Nephron progenitor cell (in vitro differentiated cells): ENCODE measurements around the gene AOPEP.

Experiments
- DNase-seq: peaks from one replicate; pipeline ENCODE4 v3.0.0; 2021
- H3K27ac Mint-ChIP-seq: 2 replicates; pipeline ENCODE4 v1.8.0; 2021; ENCODE audit warnings: mild to moderate bottlenecking, moderate library complexity, mixed read lengths
- H3K27me3 Mint-ChIP-seq: 2 replicates; pipeline ENCODE4 v1.8.0; 2021; ENCODE audit warnings: mild to moderate bottlenecking, low read depth, mixed read lengths; ENCODE audit not compliant: poor library complexity
- H3K36me3 Mint-ChIP-seq: 2 replicates; pipeline ENCODE4 v1.8.0; 2021; ENCODE audit warnings: low read depth, mixed read lengths
- H3K4me1 Mint-ChIP-seq: 2 replicates; pipeline ENCODE4 v1.8.0; 2021; ENCODE audit warnings: mixed read lengths
- H3K4me3 Mint-ChIP-seq: 2 replicates; pipeline ENCODE4 v1.8.0; 2021; ENCODE audit warnings: mild to moderate bottlenecking, moderate library complexity, mixed read lengths
- H3K9me3 Mint-ChIP-seq: 2 replicates; pipeline ENCODE4 v1.8.0; 2021; ENCODE audit warnings: mild to moderate bottlenecking, moderate library complexity, mixed read lengths
- TF ChIP-seq, protein P1 (sequence below): fragments of 200-600 bp; sonication (generic); IDR thresholded peaks from 2 replicates; pipeline ENCODE4 v1.5.0; 2021; ENCODE audit warnings: antibody characterized with exemption

The AOPEP gene

DNA sequence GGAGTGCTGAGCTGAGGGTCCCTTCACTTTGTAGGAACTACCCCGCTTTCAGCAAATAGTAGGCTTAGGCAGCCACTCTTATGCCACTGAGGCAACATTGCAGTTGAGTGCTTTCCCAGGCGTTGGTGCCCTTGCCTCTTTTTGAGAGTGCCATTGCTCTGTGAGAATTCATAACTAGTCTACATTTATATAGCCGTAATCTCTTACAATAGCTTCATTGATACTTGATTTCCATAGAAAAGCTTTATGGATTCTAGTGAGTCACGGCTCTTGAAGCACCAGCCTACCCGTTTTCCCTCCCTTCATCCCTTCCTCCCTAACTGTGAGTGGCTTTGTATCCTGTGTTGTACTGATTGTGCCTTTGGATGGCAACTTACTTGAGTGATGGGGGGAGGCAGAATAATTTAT lies 283.9 kb downstream of the AOPEP start:
- TF ChIP-seq, protein P1, sequence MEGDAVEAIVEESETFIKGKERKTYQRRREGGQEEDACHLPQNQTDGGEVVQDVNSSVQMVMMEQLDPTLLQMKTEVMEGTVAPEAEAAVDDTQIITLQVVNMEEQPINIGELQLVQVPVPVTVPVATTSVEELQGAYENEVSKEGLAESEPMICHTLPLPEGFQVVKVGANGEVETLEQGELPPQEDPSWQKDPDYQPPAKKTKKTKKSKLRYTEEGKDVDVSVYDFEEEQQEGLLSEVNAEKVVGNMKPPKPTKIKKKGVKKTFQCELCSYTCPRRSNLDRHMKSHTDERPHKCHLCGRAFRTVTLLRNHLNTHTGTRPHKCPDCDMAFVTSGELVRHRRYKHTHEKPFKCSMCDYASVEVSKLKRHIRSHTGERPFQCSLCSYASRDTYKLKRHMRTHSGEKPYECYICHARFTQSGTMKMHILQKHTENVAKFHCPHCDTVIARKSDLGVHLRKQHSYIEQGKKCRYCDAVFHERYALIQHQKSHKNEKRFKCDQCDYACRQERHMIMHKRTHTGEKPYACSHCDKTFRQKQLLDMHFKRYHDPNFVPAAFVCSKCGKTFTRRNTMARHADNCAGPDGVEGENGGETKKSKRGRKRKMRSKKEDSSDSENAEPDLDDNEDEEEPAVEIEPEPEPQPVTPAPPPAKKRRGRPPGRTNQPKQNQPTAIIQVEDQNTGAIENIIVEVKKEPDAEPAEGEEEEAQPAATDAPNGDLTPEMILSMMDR = no peak
- Mint-ChIP-seq H3K4me1 (peaks cover 36% of the 10 kb centered on the region), H3K27me3 (peaks cover 1% of the 10 kb centered on the region), H3K27ac (no peak overlapping the region), H3K9me3 (no peaks in the 10 kb centered on the region), H3K4me3 (no peak overlapping the region), H3K36me3 (peaks cover 30% of the 10 kb centered on the region)
- DNase-seq = no peak

DNA sequence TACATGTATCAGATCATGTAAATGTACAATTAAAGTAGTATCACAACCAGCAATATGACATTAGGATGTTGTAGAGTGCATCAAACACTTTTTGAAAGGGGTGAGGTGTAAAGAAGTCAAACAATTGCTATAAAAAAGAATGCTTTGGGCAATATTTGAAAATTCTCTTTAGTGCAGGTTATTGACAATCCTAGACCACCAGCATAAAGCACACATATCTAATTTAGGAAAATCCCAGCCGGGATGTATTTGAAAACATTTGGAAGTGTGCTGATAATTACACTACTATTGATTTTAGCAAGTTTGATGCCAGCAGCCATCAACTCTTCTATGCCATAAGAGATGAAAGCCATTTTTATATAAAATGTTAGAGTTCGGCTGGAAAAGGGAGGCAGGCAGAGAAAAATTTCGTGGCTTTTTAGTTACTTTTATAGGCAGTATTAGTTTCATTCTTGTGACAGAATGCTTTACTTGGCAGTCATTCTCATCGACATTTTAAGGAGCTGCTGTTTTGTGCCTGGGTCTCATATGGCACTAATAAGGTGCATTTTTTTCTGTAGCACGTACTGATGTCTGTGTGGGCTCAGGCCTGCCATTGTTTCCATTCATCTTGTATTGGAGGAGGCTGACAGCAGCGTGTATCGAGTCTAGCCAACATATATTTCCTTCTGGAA lies 285.7 kb downstream of the AOPEP start:
- Mint-ChIP-seq H3K27ac (no peak overlapping the region), H3K36me3 (peaks cover 42% of the 10 kb centered on the region), H3K9me3 (no peaks in the 10 kb centered on the region), H3K27me3 (no peaks in the 10 kb centered on the region), H3K4me3 (no peak overlapping the region), H3K4me1 (peaks cover 19% of the 10 kb centered on the region)
- DNase-seq = no peak
- TF ChIP-seq, protein P1 = no peak

DNA sequence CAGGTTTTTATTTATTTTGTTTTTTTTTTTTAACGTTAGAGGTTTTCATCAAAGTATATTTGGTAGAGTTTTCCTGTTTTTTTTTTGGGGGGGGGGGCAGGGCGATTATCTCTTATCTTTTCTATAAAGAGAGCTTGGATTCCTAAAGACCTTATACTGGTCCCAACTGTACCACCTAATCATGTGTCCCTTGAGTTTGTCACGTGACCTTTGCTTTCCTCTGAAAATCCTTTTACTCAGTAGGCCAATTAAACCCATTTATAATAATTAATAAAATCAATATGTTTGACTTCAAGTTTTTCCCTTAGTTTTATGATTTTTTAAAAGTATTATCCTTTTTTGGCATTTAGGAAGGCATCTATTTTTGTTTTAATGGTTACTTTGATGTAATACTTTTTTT lies 286.4 kb downstream of the AOPEP start:
- no peak overlapping the region for H3K27ac Mint-ChIP-seq
- peaks cover 49% of the 10 kb centered on the region for H3K36me3 Mint-ChIP-seq
- TF ChIP-seq, protein P1 = no peak
- no peaks in the 10 kb centered on the region for H3K27me3 Mint-ChIP-seq
- H3K4me3 Mint-ChIP-seq = no peak overlapping the region
- peaks cover 12% of the 10 kb centered on the region for H3K4me1 Mint-ChIP-seq
- DNase-seq = no peak
- no peaks in the 10 kb centered on the region for H3K9me3 Mint-ChIP-seq

DNA sequence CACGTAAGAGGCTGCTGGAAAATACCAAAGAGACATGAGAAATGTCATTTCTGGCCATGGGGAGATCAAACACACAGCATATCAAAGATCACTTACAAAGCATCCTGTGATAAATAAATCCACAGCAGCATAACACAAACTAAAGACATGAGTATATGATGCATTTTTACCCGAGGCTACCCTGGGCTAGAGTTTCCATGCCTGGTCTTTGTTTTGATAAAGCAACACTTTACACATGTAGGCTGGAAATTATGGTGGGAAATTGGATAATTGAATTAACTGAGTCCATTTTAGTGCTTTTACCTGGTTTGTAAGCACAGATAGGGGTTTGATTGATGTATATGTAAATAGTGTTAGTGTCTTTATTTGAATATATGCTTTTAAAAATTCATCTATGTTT lies 288.4 kb downstream of the AOPEP start:
- no peak for DNase-seq
- Mint-ChIP-seq H3K27ac (no peak overlapping the region), H3K4me3 (no peak overlapping the region), H3K27me3 (no peaks in the 10 kb centered on the region), H3K36me3 (peaks cover 61% of the 10 kb centered on the region), H3K4me1 (no peaks in the 10 kb centered on the region), H3K9me3 (no peaks in the 10 kb centered on the region)
- TF ChIP-seq, protein P1 = no peak

DNA sequence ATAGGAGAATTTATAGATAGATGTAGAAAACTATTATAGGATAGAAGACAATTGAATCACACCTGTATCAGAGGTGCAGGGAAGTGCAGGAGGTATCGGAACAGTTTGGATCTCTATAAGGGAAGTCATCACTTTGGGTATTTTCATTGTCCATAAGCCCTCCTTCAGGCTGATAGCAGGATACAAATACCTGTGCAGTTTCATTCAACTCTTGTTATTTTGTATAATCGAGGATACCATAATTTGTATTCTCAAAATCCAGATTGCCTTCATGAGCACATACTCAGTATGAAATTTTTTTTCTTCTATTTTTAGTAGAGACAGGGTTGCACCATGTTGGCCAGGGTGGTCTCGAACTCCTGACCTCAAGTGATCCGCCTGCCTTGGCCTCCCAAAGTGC lies 289.1 kb downstream of the AOPEP start:
- Mint-ChIP-seq H3K27me3 (no peaks in the 10 kb centered on the region), H3K36me3 (peaks cover 63% of the 10 kb centered on the region), H3K4me3 (no peak overlapping the region)

More for the DNA sequence above, 289.1 kb downstream of the AOPEP start:
- DNase-seq = no peak
- Mint-ChIP-seq H3K27ac (no peak overlapping the region), H3K4me1 (no peaks in the 10 kb centered on the region), H3K9me3 (no peaks in the 10 kb centered on the region)
- TF ChIP-seq, protein P1 = no peak
